ENCODE measurements around the gene SLC10A7. TPM values are rescaled to one million over a fixed set of nuclear protein-coding genes. Genes with fewer than 3 reads are reported as not detected.
"Not testable (repeated sequence)": the region's sequence is repeated elsewhere in the genome, so short reads cannot be mapped to it uniquely, and the experiment has no call there.

SLC10A7 gene
- total RNA-seq, 1 donor from 2014 or later = 6.5 TPM

GRCh38 chr4:146367347-146367746 lies 154.4 kb downstream of the SLC10A7 start:
- no peak for DNase-seq (ENCODE audit: low read depth in 2 of 2)

DNA sequence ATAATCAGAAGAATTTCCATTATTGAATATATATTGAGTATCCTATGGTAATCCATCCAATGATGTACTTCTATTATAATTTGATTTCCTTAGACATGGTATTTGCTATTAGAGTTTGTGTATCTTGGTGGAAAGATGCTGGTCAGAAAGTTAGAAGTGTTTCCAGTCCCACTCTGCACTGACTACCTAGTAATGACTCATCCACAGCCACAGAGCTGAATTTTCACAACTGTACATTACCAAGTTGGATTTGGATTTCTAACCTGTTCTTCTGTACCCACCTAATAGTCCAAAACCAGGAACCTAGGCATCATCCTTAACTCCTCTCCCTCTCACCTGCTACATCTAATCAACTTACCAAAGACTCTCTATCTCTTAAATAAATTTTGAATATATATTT lies 162.0 kb downstream of the SLC10A7 start:
- DNase-seq (ENCODE audit: low read depth in 2 of 2) = no peak

DNA sequence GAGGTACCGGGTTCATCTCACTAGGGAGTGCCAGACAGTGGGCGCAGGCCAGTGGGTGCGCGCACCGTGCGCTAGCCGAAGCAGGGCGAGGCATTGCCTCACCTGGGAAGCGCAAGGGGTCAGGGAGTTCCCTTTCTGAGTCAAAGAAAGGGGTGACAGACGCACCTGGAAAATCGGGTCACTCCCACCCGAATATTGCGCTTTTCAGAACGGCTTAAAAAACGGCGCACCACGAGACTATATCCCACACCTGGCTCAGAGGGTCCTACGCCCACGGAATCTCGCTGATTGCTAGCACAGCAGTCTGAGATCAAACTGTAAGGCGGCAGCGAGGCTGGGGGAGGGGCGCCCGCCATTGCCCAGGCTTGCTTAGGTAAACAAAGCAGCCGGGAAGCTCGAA lies 171.6 kb downstream of the SLC10A7 start:
- DNase-seq (ENCODE audit: low read depth in 2 of 2) = not testable (repeated sequence)

DNA sequence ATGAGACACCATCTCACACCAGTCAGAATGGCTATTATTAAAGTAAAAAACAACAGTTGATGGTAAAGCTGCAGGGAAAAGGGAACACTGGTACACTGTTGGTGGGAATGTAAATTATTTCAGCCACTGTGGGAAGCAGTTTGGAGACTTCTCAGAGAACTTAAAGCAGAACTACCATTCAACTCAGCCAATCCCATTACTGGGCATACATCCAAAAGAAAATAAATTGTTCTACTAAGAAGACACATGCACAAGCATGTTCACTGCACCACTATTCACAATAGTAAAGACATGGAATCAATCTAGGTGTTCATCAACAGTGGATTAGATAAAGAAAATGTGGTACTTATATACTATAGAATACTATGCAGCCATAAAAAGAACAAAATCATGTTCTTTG lies 172.4 kb downstream of the SLC10A7 start:
- no peak for DNase-seq (ENCODE audit: low read depth in 2 of 2)

GRCh38 chr4:146347822-146348221 lies 173.9 kb downstream of the SLC10A7 start:
- DNase-seq (ENCODE audit: low read depth in 2 of 2) = no peak

DNA sequence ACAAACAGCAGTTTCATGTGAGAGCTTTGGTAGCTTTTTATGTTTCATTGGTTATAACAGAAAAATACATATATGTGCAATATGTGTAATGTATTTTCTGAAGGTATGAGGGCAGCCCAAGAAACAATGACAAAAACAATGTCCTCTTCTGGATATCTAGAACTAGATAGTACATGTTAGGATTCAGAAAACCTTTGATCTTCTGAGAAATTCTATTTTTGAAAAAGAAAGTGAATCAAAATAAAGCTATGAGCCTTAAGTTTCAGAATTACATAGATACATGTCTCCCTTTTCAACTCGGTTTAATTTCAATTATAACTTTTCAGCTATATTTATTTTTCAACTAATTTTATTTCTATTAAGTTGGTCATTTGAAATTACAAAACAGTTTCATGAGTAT lies 175.5 kb downstream of the SLC10A7 start:
- no peak for DNase-seq (ENCODE audit: low read depth in 2 of 2)

DNA sequence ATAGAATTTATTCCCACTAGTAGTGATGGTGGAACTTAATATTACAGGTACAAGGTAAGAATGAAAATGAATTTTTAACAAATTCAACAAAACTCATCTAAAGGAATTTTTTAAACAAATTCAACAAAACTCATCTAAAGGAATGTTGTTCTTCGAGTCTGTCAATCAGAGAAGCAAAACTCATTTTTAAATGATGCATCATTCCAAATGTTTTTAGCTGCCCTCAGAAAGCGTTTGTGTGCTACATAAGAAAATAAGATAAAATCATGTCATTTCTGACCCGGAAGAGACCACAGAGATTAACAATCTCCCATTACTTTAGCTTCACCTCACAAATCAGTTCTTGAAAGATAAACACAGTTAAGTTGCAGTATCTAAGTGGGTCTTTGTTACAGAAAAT lies 178.0 kb downstream of the SLC10A7 start:
- DNase-seq (ENCODE audit: low read depth in 2 of 2) = no peak

DNA sequence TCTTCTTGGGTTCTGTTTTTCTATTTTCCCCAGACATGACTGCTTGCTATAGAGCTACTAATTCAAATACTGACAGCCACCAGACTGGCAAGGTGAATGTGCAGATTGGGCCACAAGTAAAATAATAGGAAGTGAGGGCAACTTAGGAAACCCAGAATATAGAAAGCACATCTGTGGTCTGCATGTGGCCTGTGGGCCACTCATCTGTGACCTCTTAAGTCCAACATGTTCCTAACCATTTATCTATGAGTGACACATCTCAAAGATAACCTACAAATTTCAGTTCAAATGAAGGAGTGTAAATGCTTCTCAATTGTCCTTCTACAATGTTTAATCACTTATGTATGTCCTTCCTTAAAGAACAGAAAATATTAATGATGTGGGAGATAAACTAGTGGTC lies 178.5 kb downstream of the SLC10A7 start:
- no peak for DNase-seq (ENCODE audit: low read depth in 2 of 2)

GRCh38 chr4:146342600-146343192 lies 179.0 kb downstream of the SLC10A7 start:
- DNase-seq (ENCODE audit: low read depth in 2 of 2) = peak; percentile 54 to 62

DNA sequence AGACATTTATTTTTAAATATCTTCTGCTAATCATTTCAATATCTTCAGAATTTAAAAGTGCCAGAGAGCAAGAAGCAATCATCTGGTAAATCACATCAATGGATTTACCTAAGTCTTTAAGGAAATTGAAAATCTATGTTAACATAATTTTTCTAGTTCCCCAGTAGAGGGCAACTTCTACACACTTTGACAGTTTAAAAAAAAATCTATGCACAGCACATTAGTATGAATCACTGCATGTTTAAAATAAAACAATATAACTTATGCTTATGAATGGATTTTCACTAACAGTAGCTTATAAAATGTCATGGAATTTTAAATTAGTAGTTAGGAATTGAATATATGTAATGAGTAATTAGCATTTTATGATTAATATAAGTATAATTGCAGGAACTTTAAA lies 180.9 kb downstream of the SLC10A7 start:
- peak in 1 of 2 donors; percentile 45 for DNase-seq (ENCODE audit: low read depth in 2 of 2)

DNA sequence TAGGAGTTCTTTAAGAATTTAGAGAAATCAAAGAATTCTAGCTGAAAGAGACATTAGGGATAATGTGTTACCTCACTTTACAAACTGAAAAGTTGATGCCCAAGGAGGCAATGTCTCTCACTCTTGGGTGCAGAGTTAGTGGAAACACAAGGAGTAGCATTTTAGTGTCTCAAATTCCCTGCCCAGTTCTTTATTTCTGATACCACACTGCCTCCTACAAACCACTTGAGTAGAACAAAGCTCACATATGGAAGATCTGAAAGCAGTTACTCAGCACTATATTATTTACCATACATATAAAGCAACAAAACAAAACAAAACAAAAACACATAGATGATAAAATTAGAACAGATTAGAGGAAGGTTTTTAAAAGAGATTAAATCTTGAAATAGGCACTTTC lies 183.2 kb downstream of the SLC10A7 start:
- no peak for DNase-seq (ENCODE audit: low read depth in 2 of 2)

DNA sequence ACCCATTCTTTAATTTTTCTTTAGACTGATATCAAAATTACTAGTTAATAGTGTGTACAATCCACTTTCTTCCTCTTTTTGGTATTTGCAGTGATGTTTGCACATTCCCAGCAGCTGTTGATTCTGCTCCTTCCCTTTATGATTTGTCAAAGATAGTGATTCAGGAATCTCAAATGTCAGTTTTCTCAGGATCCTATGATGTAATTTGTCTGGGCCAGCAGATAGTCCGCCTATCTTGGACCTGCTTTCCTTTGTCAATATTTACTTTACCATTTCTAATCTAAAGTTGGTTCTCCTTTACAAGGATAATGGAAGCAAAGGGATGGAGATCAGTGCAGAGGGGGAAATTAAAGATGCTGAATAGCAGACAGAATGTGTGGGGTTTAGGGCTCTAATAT lies 185.3 kb downstream of the SLC10A7 start:
- peak in 1 of 2 donors; percentile 45 for DNase-seq (ENCODE audit: low read depth in 2 of 2)

DNA sequence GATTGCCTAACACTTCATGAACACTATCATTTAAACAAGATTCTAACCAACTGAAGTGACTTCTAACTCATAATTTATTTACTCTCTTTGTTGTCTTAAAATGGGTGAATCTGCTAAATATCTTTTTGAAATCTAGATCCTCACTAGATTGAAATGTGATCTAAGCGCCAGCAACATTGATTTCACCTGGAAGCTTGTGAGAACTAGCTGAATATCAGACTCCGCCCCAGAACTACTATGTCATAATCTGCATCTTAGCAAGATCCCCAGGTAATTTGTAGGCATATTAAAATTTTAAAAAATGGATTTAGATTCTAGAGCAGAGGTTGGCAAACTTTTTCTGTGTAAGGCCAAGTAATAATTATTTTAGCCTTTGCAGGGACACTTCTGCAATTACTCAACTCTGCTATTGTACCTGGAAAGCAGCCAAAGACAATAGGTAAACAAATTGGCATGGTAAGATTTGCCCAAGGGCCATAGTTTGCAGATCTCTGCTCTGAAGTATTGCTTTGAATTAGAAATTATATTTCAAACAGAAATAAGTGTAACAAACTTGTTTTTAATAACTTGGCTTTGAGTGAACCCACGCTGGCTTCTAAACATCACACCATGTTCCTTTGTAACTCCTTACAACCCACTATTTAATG lies 185.9 kb downstream of the SLC10A7 start:
- DNase-seq (ENCODE audit: low read depth in 2 of 2) = peak in 1 of 2 donors; percentile 44

DNA sequence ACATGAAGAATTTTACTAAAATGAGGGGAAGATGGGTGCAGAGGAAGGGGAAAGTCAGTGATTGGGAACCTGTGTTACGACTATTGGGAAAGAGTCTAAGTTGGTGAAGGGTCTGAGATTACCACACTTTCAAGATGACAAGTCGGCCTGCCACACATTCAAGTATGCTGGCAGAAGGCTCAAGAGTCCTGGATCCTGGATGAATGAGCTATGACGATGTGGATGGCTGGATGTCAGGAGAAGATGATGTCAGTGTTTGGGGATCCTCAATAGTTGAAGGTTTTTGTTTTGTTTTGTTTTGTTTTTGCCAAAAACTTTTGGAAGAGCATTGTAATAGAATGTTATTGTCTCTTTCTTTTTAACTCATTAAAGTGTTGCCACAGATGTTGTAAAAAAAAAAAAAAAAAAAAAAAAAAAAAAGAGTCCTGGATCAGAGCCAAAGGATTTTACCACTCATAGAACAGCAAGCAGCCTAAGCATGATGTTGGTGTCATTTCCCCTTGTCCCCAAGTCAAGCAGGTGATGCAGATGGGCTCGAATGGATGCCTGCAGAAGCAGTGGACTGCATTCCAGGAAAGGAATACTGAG lies 186.8 kb downstream of the SLC10A7 start:
- no peak for DNase-seq (ENCODE audit: low read depth in 2 of 2)

DNA sequence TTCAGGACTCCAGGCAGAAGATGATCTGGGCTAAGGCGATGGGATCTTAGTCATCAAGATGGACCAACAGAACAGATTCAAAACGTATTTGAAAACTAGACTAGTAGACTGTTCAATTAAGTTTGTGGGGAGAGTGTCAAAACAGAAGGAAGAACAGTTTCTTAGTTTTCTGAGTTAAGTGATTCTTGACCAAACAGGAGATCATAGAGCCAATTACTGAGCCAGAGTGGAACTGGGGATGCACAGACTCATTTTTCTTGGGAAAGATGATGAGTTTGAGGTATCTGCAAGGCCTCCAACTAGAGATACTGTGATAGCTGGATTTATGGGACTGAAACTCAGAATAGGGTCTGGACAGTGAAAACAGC lies 187.9 kb downstream of the SLC10A7 start:
- no peak for DNase-seq (ENCODE audit: low read depth in 2 of 2)

DNA sequence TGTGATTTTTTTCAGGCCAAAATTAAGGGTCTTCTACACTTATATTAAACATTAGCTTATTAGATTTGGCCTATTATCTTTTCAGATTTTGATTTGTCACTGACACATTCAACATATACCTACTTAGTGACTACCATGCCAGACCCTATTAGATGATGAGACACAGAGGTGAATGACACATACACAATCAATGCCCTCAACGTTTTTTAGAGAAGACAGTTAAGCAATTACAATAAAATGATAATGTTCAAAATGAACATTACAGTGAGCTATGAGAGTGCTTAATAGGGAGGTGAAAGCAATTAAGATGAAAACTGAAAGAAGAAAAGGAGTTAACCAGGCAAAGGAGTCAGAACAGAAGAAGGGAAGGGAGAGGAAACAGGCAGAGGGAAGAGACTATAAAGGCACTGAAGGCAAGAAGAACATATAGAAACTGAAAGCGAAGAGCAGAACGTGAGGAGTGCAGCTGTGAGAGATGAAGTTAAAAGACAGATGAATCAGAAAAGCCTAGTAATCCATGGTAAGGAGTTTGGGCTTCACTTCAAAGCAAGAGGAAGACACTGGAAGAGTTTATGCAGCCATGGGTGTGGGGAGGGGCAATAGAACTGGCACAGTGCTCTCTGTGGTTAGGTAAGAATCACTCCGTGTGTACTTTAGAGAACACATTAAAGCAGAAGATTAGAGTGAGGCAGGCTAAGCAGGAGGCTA lies 188.4 kb downstream of the SLC10A7 start:
- DNase-seq (ENCODE audit: low read depth in 2 of 2) = no peak

GRCh38 chr4:146330392-146330791 lies 191.3 kb downstream of the SLC10A7 start:
- DNase-seq (ENCODE audit: low read depth in 2 of 2) = peak in 1 of 2 donors; percentile 42

DNA sequence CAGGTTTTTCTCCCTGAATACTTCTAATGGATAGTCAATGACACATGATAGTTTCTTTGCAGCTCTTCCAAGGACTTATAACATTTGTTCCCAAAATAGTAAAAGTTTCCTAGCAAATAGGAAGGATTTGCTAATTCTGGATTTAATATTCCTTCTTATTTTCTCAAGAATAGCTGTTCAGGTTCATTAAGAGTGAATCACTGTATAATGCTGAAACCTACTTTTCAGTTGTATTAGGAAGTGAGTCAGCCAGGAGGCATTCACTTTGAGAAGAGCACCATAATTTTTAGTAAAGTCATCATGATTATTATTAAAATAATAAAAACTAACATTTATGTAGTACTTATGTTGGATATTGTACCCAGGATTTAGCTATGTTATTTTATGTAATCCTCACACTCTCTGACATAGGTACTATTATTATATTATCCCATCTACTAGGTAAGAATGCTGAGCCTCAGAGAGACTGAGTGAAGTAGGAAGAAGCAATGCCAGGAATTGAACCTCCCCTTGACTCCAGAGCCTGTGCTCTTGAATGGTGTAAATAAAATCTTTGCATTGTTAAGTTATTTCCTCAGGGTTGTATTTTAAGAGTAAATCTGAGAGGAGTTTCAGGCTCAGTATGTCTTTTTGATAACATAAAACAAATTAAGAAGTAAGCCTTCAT lies 192.6 kb downstream of the SLC10A7 start:
- DNase-seq (ENCODE audit: low read depth in 2 of 2) = peak in 1 of 2 donors; percentile 77

DNA sequence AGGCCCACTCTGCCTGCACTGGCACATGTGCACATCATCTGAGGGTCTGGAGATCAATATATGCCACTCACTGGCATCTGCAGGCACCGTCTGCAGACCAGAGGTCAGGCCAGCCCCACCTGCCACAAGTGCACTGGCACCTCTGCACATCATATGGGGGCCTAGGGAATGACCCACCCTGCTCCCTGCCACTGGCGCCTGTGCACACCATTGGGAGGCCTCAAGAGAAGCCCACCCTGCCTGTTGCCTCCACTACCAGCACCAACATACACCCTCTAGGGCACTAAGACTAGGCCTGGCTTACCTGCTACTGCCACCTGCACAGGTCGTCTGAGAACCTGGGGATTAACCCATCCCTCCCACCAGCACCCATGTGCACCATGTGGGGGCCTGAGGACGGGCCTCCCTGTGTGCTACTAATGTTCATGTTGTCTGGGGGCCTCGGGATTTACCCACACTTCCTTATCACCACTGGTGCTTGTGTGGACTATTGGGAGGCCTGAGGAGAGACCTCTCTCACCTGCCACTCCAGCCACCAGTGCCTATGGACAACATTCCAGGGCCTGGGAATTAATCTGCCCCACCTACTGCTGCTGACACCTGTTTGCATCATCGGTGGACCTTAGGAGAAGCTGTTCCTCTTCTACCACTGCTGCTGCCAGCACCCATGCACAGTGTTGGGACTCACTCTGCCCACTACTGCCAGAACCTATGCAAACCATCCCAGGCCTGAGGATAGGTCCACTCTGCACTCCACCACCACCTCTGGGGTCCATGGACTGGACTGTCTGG lies 193.7 kb downstream of the SLC10A7 start:
- DNase-seq (ENCODE audit: low read depth in 2 of 2) = no peak

DNA sequence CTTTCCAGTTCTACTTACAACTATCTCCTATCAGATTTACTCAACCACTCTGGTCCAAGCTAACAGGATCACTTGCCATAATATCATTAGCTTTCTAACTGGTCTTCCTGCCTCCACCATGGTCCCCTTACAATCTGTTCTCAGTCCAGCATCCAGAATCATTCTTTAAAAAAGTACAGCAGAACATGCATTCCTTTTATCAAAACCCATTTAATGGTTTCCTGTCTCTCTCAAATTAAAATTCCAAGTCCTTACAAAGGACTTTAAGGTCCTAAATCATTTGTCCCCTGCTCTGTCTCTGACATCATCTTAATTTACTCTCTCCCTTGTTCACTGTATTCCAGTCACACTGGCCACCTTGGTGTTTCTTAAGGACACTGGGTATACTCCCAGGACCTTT lies 202.8 kb downstream of the SLC10A7 start:
- no peak for DNase-seq (ENCODE audit: low read depth in 2 of 2)

DNA sequence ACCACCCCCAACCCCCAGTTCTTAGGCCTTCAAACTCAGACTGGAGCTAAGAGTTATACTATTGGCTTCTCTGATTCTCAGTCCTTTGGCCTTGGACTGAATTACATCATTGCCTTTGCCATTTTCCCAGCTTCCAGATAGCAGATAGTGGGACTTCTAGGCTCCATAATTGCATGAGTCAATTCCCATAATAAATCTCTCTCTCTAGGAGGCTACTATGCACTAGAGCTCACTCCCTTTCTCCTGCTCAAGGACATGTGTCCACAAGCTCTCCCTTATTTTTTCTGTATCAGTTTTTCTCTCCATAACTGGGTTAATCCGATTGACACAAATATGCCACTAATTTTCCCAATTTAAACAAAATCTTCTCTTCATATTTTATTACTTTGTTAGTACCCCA lies 204.0 kb downstream of the SLC10A7 start:
- no peak for DNase-seq (ENCODE audit: low read depth in 2 of 2)
